DMS153 treated with DMSO at 0.1 percent for 48 hours (cell line): ENCODE results near the gene VEGFC.

Experiments used
- DNase-seq: peaks from one replicate; lab custom pipeline; 2025; ENCODE audit not compliant: unreplicated experiment; lab: John Stamatoyannopoulos, UW

VEGFC gene

DNA sequence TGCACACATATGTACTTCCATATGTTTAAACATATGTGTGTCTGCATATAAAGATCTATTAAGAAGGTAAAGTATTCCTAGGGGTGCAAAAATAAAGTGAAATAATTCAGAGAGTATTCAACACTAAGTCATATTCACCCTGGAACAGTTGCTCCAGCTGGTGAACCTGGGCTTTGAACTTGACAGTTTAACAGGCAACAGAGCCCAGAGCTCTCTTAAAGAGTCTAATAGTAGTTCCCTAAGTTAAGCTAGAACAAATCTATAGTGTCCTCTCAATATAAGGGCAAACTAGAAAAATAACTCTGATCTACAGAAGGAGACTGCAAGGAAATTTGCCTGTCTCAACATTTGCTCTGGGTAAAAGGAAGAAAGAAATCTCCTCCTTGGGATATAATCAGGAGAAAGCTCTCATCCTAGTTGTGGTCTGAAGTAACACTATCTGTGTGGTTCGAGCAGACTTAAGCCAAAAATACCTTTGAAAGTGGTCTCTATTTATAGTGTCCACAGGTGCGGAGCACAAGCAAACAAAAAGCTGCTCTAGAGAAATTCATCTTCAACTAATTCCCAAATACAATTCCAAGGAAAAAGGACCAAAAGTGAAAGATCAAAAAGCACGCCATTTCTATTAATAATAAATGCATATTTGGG lies 29.9 kb downstream of the VEGFC start:
- no peak for DNase-seq

DNA sequence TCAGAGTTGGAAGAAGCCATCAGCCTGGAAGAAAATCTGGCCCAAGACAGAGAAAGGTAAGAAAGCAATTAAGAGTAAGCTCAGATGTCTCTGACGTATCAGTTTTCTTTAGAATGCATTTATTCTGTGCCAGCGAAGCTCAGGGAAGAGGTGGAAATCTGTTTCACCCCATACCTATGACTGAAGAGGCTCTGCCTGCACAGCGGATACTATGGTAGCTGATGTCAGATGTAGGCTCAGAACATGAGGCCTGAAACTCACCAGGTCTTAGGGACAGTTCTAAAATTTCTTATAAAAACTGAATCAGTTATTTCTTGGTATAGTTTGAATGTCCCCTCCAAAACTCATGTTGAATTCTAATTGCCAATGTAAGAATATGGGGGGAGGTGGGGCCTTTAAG lies 30.9 kb downstream of the VEGFC start:
- no peak for DNase-seq

DNA sequence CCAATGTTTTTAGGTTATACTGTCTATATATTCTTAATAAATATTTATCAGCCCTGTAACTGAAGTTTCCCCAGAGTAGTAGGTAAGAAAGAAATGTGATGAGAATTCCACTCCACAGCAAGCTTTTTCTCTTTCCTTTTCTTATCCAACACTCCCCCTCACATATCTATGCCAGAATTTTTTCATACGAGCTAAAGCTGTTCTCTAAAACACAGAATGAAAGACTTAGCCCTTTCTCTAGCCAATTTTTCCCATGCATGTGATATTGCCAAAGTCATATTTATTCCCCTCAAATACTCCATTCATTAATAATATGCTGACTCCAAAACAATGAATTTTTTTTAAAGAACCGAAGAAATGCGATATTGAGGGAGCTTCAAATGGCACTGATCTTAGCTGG lies 32.3 kb downstream of the VEGFC start:
- DNase-seq: no peak

DNA sequence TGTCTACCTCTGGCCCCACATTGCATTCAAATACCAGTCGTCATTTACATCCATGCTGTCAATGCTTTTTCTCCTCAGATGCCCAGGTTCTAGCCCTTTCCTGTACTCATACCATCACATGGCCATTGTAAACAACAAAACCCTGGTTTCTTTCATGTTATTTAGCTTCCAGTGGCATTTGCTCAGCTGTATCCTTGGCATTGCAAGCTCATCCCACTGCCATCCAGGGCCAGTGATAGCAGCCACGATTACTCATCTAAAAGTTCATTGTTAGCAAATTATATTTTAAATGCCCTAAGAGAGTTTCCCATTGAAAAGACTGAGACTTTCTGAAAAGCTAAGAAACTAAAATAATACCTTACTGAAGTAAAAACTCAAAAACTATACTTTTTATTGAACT lies 34.0 kb downstream of the VEGFC start:
- no peak for DNase-seq

- no peak for DNase-seq
Observed at GRCh38 chr4:176758323-176758722, 34.4 kb downstream of the VEGFC start.

DNA sequence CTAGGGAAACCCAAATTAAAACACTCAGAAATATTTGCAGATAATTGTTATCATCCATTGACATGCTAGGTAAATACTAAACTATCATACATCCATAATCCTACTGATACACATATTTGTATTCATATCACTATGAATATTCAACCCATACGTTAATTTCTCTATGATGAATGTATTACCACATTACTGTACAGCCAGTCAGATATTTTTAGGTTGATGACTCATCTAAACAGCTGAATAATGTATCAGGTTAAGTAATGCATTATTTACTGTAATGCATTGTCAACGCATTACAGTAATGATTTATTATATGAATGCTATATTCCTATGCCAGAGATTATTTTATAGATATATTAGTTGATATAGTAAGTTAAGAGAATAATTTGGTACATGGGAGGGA lies 37.1 kb downstream of the VEGFC start:
- no peak for DNase-seq

GRCh38 chr4:176755001-176755400 lies 37.7 kb downstream of the VEGFC start:
- DNase-seq: no peak

- DNase-seq: no peak
Observed at GRCh38 chr4:176753049-176753448, 39.7 kb downstream of the VEGFC start.

- no peak for DNase-seq
Observed at GRCh38 chr4:176752191-176752749, 40.5 kb downstream of the VEGFC start.

DNA sequence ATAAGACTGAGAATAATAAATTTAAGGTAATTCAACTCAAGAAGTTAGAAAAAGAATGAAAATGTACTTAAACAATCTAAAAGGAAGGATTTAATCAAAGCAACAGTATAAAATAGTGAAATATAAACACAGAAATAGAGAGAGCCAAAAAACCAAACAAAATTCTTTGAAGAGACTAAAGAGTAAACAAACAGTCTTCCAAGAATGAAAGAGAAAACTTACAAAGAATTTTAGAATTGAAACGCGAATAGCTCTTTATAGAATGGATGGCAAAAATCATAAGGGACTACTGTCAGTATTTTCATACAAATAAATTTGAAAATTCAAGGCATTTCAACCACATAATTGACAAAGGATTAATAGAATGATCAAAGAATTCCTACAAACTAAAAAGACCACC lies 41.7 kb downstream of the VEGFC start:
- no peak for DNase-seq

DNA sequence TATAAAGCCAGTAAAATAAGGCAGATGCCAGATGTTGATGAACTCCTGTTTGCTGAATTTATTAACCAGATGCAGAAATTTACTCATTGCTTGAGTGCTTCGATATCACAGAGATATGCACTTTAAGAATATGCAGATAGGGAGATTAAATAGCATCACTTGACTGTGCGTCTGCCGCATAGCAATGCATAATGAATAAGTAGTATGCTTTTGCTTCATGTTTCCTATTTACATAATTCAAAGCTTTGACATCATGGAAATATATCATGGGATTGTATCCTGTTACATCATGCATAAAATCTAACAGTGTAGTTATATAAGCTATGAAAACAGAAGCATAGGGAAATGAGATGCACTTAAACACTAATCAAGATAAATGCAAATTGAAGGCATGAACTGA lies 45.9 kb downstream of the VEGFC start:
- DNase-seq: no peak

DNA sequence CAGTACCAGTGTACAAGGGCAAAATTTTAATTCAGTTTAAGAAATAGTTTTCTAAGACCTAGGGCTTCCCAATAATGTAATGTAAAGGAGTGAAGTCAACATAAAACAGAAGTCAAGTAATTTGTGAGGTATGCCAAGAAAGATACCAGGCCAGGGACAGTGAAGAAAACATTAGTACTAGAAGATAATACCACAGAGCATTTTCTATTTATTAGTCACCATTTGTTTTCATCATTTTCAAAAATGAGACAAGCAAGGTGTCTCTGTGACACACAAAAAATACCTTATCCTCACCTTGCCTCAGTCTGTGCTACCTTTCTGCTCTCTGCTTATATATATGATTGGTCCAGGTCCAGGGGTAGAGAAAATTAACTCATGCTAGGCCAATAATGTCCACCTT lies 46.8 kb downstream of the VEGFC start:
- no peak for DNase-seq

- no peak for DNase-seq
Observed at GRCh38 chr4:176744091-176744490, 48.6 kb downstream of the VEGFC start.

GRCh38 chr4:176742211-176742610 lies 50.5 kb downstream of the VEGFC start:
- DNase-seq: no peak

DNA sequence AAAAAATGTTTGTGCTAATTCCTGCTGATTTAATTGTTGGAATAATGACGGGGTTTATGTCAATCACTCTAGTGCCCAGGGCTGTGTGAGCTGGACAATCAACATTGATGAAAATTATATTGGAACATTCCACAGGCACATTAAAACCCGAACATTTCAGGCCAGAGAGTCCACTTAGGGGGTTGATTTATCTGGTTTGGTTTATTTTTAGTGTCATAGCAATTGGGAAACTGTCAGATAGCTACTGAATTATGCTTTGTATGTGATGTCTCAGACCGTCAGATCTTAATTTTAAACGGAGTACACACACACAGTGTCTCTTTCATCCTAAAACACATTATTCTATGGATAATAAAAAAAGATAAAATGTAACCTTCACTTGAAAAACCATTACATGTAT lies 51.5 kb downstream of the VEGFC start:
- no peak for DNase-seq

GRCh38 chr4:176735300-176735699 lies 57.4 kb downstream of the VEGFC start:
- DNase-seq: no peak

GRCh38 chr4:176734461-176734860 lies 58.3 kb downstream of the VEGFC start:
- no peak for DNase-seq

DNA sequence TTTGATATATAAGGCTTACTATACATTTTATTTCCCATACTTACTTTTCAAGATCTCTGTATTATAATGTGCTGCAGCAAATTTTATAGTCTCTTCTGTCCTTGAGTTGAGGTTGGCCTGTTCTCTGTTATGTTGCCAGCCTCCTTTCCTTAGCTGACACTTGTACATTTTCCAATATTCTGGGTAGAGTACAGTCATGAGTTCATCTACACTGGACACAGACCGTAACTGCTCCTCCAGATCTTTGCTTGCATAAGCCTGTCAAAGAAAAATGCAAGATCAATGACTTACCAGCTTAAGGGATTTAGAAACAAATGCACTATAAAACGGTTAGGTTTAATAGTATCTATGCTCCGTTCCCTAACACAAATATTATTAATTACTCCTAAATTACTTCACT lies 63.2 kb downstream of the VEGFC start:
- DNase-seq: no peak

DNA sequence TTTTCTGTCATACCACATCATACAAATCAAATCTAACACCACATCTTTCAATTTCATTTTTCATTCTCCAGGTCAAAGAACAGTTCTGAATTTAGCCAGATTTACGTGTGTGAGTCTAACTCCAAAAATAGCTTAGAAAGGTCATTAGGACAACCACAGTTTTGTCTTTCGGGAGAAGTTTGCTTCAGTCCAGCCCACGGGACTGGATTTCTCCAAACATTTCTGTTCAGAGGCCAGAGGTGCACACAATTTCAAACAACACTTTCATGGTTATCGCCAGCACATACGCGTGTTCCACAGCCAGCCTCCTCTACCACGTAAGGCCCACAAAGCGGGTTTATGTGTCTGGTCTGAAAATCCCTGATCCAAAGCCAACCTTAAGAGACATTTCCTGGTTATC lies 65.9 kb downstream of the VEGFC start:
- no peak for DNase-seq

DNA sequence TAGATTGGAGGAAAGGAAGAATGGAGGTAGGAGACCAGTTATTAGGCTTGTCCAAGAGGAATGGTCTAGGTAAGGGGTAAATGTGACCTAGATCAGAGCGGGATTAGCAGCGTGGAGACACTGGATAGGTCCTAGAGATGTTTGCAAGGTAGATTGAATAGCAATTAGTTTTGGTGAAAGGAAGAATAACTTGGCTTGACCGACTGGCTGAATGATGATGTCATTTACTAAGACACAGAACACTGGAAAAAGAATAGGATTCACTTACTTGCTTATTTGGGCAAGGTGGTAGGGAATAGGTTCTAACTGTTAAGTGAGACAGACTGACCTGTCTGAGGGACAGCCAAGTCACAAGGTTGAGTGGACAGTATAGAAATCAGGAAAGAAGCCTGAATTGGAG lies 71.3 kb downstream of the VEGFC start:
- no peak for DNase-seq

- no peak for DNase-seq
Observed at GRCh38 chr4:176718881-176719280, 73.8 kb downstream of the VEGFC start.

DNA sequence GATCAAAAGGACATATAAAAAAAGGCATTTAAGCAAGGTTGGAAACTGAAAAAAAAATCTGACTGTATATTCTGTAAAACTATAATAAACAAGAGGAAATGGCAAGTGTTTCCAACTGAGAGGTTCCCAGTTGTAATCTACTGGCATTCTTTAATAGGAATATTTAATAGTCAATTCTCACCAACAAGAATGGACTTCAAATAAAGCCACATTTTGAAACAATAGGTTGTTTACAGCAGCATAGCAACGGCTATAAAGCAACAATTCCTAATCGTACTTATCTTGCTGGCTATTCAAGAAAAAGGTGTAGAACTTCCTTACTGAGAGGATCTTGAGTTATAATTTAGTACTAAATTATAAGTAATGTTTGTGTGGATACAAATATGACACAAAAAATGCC lies 75.5 kb downstream of the VEGFC start:
- no peak for DNase-seq

- no peak for DNase-seq
Observed at GRCh38 chr4:176709417-176709816, 83.3 kb downstream of the VEGFC start.
